Cerebellar cortex (tissue), 1 donor: Measurements from ENCODE around the gene ACVRL1.

Source experiments
- DNase-seq: peaks from one replicate; pipeline ENCODE4 v3.0.0-alpha.2; 2015; ENCODE audit warnings: low spot score

Gene ACVRL1

DNA sequence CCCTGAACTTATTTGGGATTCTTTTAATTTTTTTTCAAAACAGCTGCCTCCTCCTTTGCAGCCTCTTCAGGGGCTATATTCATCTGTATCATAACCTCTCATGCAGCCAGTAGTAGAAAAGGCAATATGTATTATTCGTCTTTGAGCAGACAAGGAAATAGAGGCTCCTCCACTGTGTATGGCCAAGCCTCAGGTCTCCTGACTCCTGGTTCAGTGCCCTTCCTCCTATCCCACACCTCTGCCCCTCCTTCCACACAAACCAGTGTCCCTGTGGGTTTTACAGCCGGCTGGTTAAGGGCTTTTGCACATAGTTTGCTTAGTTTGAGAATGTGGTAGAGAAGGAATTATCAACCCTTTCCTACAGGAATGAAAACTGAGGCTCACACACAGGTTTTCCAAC lies 8.8 kb upstream of the ACVRL1 start:
- no peak for DNase-seq

DNA sequence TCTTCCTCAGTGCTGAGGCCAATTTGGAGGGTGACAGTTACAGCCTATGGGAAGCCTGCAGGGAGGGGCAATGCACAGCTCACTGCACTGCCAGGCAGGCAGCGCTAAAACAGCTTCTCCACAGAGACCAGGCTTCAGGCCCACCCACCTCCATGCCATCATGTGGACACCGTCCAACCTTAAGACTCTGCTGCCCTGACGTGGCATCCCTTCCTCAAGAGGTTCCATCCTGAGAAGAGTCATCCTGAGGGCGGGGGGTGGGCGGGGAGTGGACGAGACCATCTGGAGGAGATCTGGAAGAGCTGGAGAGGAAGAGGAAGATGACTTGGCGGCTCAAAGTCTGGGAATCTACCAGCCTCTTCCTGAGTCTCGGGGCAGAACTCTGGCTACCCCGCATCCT lies 8.4 kb upstream of the ACVRL1 start:
- no peak for DNase-seq

DNA sequence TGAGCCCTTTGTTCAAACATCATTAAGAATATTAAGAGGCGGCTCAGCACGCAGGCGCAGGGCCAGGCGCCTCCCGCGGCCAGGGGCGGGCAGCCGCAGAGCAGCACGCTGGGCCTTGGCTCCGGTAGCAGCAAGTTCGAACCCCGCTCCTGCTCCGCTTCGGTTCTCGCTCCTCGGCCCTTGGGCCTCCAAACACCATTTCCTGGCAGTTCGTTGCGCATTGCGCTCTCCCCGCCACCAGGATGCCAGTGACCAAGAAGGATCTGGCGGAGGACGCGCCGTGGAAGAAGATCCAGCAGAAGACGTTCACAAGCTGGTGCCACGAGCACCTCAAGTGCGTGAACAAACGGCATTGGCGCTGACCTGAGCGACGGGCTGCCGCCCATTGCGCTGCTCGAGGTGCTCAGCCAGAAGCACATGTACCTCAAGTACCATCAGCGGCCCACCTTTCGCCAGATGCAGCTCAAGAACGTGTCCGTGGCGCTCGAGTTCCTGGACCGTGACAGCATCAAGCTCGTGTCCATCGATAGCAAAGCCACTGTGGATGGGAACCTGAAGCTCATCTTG lies 6.9 kb upstream of the ACVRL1 start:
- DNase-seq: no peak

DNA sequence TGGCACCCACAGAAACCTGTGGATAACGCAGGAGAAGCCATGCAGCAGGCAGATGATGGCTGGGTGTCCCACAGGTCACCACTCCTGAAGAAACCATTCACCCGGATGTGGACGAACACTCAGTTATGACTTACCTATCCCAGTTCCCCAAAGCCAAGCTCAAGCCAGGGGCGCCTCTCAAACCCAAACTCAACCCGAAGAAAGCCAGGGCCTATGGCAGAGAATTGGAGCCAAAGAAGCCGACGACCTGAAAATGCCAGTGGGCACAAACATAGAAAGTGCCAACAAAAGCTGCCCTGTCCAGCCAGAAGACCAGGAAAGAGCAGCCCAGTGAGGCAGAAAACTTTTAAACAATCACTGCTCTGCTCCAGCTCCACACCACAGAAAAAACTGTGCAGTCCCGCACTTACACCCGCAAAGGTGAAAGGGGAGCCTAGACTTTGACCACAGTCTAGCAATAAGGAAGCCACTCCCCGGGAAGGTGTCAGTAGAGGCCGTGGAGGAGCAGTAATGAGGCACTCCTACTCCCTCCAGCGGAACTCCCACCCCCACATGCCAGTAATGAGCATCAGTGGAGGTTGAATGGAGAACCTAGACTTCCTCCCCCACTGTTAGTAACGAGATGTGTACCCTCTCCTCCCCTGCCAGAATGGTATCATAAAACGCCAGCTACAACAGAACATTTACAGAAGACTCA lies 6.0 kb upstream of the ACVRL1 start:
- DNase-seq: no peak

DNA sequence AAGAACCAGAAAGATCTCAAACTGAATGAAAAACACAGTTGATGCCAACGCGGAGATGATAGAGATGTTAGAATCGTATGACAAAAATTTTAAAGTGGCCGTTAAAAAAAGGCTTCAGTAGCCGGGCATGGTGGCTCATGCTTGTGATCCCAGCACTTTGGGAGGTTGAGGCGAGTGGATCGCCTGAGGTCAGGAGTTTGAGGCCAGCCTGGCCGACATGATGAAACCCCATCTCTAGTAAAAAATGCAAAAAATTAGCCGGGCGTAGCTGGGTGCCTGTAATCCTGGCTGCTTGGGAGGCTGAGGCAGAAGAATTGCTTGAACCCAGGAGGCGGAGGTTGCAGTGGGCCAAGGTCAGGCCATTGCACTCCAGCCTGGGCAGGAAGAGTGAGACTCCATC lies 5.4 kb upstream of the ACVRL1 start:
- no peak for DNase-seq

DNA sequence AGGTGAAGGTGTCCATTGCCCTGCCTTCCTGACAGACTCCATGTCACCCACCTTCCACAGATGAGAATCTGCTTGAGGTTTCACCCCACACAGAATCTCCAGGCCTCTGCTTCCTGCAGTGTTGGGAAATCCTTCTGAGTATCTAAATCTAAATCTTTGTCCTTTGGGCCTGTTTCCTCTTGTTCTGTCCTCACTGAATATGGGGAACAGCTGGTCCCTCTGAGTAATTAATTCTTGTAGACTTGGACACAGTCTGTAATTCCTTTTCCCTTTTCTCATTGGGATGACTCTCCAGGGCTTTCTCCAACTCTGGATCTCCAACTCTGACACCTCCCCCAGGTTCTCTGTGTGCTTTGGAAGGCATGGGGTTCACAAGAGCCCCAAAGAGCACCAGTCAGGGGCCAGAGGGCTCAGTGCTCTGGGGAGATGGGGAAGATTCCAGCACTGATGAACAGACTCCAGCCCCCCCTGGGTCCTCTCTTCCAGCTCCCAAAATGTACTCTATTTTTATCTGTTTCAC lies 2.3 kb upstream of the ACVRL1 start:
- DNase-seq: no peak

DNA sequence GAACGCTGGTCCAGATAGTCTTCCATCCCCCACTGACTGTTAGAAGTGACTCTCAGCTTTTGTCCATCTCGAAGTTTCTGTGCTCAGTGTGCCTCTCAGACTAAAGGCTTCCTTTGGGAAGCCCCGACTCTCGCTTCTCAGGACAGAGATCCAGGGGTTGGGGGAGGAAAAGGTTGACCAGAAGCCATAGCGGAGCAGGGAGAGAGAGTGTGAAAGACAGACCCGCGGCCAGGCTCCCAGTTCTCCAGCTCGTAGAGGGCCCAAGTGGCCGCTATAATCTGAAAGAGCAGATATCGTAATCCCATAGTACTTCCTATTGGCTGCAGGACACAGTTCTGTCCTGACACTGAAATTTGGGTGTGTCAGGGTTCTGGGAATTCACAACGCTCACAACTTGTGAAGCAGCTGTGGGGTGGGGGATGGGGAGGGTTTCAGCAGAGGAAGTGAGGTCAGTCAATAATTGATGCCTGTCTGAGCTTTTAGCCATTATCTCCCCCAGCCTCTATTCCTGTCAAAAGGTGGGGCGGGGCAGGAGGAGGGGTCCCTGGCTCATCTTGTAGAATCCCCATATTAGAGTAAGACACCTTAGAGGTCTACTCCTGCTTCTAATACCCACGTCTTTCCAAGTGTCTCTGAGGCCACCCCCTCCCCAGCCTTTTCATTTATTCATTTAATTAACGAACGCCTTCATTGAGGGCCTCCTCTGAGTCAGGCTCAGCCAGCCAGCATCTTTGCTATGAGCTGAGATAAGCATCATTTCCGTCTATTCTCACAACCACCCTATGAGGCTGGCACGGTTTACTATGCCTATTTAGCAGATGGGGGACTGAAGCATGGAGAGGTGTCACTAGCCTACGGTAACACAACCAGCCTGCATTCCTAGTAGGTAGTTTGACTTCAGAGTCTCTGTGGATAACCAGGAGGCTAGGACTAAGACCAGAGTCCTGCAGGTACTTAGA lies 1.6 kb upstream of the ACVRL1 start:
- DNase-seq: no peak

DNA sequence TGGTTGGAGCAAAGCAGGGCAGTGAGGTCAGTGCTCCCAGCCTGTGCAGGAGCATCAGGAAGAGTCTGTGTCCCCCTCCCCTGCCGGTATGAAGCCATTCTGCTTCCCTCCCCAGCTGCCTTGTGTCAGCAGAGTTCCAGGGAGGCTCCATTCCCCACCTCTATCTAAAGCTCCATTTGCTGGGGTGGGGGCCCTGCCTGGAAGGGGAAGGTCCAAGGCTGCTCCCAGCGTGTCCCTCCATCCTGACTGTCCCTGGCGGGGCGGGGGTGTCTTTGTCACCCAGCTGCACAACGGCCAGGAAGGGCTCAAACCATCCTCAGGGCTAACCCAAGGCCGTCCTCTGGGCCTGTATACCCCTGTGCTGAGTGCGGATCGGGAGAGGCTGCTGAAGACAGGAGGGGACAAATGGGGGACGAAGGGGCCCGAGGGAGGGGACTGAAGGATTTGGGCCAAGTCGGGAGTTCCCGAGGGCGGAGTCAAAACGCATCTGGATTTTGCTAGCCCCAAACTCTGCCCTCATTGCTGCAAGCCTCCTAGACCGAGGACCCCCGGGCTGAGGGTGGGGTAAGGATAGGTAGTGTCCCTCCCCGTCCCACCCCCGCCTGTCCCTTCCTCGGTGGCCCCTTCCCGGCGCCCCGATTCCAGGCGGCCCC lies 748 bp upstream of the ACVRL1 start:
- no peak for DNase-seq

DNA sequence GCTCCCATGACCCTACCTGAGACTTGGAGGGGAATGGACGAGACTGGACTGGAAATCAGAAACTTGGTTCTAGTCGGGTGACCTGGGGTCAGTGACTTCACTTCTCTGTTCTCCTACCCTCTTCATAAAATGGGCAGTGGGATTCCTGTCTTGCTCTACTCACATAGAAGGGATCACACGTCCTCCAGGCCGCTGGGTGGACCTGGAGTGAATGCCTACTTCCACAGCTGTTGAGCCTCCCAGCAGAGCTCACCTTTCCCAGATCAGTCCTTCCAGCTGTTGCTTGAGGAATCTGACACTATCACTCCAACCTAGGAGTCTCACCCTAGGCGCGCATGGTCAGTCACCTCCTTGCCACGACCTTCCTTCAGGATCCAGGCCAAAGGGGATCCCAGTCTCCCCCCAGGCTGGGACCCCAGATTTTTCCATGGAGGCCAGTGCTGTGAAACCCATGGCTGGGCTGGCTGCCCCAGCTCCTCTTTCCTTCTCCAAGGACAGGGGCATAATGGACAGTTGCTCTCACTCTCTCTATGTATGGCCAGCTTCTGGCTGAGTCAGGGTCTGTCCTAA lies 637 bp downstream of the ACVRL1 start:
- no peak for DNase-seq

DNA sequence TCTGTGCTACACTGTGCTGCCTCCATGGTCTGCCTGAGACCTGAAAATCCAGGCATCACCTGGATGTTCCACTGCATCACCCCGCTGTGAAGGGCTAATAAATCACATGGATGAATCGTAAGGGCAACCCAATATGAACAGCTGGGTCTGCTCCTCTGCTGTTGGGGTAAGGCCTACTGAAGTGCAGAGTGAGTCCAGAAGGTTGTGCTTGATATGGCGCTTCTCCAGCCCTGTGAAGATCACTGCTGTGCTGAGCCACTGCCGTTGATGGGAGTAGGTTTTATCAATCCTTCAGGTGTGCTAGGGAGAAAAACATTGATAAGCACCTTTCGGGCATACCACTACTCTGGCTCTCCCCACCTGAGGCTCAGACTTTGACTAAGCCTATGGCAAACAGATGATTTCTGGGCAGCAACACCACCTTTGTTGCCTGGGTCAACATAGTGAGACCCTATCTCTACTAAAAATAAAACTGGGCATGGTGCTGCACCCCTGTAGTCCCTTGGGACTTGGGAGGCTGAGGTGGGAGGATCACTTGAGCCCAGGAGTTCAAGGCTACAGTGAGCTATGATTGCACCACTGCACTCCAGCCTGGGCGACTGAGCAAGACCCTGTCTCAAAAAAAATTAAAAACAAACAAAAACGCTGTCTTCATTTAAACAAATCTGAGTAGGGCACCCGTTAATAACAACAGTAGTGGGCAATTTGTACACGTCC lies 1.7 kb downstream of the ACVRL1 start:
- no peak for DNase-seq

DNA sequence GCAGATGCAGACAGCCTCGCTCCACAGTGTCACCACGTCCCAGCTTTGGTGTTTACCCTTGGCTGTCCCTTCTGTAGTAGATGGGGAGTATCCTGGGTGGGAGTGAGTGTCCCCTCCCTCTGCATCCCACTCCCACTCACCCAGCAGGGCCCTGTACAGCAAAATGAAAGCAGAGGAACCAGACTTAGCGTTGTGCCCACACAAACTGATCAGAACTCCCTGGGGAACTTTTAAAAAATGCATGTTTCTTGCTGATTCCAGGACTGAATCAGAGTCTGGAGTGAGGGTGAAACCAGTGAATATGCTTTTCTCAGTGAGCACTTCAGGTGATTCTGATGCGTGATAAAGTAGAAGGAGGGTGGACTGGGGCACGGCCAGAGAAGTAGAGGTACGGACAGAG lies 2.9 kb downstream of the ACVRL1 start:
- DNase-seq: no peak

DNA sequence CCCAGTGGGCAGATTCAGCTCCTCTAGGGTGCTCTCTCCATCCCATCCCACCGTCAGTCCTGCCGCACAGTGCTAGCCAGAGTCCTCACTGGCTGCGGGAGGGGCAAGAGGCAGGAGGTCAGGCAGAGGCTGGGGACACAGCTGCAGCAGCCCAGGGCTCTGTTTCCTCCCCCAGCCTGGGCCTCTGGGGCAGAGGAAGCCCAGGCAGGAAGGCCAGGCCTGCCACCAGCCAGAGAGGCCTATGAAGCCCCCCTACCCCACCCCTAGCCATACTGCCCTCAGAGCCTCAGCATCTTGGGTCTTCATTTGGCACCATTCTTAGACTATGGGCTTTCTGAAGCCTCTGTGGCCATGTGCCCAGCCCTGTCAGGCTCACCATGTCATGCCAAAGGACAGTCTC lies 3.4 kb downstream of the ACVRL1 start:
- DNase-seq: no peak

DNA sequence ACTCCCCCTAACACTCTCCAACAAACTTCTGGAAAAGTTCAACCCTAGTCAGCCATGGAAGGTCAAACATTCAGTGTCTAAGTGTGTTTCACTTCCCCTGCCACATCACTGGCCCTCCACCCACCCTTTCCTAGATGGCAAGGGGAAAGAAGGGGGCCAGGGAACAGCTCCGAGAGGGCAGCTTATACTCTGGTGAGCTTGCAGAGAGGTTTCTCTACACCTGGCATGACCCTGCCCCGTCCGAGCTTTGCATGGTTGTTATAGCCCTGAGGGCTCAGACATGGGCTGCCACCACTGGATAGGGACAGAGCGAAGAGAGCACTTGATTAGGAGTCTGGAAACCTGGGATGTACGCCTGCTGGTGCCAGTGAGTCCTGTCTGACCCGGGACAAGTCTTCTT lies 4.0 kb downstream of the ACVRL1 start:
- no peak for DNase-seq

DNA sequence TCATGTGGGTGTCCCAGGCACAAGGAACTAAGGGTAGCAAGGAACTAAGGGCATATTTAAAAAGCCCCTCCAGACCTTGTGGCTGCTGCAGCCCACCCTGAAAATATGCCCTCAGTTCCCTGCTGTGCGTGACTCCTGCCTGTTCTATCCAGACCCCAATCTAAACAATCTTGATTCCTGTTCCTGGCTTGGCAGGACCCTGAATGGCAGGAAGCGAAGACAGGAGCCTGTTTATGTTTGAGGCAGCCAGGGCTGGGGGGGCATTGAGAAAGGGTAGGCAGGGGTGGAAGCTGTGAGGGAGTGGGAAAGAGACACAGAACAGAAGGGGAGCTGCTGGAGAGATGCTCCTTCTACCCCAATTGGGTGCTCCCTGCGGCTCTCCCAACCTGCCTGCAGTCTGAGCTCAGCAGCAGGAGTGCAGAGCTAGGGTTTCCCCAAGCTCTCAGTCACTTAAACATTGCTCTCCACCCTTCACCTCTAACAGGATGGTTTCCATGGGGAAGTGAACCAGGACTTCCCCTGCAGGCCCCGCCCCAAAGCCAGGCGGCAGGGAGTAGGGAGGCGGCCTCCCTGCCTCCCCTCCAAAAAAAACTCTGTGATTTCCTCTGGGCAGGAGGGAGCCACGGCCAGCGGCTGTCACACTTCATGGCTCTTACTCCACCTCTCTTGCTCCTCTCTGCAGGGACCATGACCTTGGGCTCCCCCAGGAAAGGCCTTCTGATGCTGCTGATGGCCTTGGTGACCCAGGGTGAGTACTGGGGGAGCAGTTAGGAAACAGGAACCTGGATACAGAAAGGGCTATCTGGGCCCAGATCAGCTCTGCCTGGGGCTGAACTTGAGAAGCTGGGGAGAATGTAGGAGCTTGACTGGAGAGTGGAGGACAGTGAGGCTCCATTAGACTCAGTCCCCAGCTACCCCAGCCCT lies 4.7 kb downstream of the ACVRL1 start:
- no peak for DNase-seq

DNA sequence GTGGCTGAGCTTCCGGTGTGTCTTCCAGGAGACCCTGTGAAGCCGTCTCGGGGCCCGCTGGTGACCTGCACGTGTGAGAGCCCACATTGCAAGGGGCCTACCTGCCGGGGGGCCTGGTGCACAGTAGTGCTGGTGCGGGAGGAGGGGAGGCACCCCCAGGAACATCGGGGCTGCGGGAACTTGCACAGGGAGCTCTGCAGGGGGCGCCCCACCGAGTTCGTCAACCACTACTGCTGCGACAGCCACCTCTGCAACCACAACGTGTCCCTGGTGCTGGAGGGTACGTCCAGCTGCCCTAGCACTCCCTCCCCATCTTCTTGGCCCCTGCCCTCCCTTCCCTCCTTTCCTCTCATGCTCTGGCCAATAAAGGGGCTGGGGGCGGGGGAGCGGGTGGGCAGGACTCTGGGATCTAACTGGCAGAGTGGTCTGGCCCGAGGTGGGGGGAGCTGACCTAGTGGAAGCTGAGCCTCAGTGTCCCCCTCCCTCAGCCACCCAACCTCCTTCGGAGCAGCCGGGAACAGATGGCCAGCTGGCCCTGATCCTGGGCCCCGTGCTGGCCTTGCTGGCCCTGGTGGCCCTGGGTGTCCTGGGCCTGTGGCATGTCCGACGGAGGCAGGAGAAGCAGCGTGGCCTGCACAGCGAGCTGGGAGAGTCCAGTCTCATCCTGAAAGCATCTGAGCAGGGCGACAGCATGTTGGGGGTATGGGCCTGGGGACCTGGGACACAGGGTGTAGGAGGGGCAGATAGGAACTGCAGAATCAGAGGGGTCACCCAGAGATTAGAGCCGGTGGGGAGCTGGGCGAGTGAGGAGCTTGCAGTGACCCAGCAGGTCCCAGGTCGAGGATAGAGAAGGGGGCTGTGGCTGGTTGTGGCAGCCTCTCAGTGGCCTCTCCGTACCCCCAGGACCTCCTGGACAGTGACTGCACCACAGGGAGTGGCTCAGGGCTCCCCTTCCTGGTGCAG lies 6.0 kb downstream of the ACVRL1 start:
- no peak for DNase-seq

DNA sequence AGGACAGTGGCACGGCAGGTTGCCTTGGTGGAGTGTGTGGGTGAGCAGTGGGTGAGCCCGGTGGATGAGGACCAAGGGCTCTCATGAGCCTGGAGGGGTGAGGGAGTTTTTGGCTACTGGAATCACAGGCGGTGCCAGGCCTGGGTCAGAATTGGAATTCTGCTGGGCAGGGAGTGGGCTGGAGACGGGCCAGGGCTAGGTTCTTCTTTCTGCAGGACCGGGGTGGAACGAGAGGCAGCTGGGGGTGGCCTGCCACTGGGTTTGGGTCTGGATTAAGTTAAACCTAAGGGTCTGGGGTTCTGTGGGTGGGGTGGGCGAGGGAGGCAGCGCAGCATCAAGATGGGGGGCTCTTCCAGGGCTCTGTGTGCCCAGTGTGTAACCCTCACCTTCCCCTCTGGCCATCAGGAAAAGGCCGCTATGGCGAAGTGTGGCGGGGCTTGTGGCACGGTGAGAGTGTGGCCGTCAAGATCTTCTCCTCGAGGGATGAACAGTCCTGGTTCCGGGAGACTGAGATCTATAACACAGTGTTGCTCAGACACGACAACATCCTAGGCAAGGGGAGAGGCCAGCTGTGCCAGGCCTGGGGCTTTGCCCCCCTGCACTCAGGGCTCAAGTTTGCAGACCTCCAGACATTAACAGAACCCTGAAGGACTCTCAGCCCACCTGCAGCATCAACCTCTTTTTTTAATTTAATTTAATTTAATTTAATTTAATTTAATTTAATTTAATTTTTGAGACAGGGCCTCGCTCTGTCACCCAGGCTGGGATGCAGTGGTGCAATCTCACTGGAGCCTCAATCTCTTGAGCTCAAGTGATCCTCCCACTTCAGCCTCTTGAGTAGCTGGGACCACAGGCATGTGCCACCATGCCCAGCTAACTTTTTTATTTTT lies 7.0 kb downstream of the ACVRL1 start:
- no peak for DNase-seq

DNA sequence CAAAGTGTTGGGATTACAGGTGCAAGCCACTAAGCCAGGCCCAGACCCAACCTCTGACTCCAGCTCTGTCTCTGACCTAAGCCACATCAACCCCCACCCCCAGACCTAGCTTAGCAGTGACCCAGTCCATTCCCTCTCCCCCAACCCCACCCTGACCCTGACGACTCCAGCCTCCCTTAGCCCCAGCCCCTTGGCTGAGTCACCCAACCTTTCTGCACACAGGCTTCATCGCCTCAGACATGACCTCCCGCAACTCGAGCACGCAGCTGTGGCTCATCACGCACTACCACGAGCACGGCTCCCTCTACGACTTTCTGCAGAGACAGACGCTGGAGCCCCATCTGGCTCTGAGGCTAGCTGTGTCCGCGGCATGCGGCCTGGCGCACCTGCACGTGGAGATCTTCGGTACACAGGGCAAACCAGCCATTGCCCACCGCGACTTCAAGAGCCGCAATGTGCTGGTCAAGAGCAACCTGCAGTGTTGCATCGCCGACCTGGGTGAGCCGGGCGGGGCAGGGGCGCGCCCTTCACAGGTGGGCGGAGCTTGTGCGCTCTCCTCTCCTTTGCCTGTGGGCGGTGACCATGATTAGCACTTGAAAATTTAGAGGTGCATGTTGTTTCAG lies 7.8 kb downstream of the ACVRL1 start:
- no peak for DNase-seq

DNA sequence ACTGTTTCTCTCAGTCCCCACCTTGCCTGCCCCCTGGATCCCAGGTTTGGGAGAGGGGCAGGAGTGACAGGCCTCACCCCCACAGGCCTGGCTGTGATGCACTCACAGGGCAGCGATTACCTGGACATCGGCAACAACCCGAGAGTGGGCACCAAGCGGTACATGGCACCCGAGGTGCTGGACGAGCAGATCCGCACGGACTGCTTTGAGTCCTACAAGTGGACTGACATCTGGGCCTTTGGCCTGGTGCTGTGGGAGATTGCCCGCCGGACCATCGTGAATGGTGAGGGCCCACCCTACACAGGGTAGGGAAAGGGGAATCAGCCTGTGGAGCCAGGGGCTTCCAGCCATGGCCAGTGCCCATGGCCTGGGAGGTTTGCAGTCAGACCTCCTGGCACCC lies 8.6 kb downstream of the ACVRL1 start:
- DNase-seq: no peak
